ENCODE data around the gene PTPRT.

Gene PTPRT

DNA sequence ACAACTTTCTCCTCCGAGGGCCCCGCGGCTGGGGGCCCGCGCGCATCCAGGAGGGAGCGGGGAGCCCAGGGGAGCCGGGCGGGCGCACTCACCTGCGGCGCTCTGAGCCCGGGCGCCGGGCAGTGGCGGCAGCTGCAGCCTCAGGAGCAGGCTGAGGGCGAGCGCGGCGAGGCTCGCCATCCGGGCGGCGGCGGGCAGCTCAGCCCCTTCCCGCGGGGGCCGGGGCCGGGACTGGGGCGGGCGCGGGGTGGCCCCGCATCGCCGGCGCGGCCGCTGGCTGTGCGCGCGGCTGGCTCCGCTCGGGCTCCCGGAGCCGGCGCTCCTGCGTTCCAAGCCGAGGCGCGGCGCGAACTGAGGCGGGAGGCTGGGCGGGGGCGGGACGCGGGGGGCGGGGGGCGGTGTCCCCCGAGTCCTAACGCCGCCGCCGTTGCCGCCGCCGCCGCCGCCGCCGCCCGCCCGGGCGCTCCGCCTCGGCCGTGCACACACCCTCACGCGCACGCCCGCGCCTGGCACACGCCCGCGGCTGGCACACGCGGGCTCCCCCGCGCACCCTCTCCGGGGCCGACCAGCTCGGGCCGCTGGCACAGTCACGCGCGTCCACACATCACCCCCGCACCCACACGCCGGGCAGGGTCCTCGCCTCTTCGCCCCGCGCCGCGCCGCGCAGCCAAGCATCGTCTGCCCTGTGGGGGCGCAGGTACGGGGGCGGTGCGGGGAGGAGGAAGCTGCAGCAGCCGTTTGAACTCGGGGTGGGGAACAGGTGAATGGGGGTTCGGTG, at the start of gene PTPRT:
TSS of gene PTPRT (minus strand) at position 353 of the 778 bp plus-strand sequence. CDS start at position 180, 173 bp downstream.
- CTCF ChIA-PET, result interaction anchor here (2.1 to 2.7 kb wide), 3 partner anchors 1451 to 1455 kb away, joined by 4 to 17 read pairs (median 17); no protein-coding TSS in a partner anchor
- POLR2A ChIA-PET, result no interaction called here
- no peak for DNase-seq (ENCODE audit: extremely low spot score)
- TF ChIP-seq, protein P1, sequence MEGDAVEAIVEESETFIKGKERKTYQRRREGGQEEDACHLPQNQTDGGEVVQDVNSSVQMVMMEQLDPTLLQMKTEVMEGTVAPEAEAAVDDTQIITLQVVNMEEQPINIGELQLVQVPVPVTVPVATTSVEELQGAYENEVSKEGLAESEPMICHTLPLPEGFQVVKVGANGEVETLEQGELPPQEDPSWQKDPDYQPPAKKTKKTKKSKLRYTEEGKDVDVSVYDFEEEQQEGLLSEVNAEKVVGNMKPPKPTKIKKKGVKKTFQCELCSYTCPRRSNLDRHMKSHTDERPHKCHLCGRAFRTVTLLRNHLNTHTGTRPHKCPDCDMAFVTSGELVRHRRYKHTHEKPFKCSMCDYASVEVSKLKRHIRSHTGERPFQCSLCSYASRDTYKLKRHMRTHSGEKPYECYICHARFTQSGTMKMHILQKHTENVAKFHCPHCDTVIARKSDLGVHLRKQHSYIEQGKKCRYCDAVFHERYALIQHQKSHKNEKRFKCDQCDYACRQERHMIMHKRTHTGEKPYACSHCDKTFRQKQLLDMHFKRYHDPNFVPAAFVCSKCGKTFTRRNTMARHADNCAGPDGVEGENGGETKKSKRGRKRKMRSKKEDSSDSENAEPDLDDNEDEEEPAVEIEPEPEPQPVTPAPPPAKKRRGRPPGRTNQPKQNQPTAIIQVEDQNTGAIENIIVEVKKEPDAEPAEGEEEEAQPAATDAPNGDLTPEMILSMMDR (IDR thresholded peaks at IDR 0.05; ENCODE audit: control extremely low read depth, extremely low read depth, low read depth, missing control alignments), result no peak

- TF ChIP-seq, protein P1 (IDR thresholded peaks at IDR 0.05; ENCODE audit: control extremely low read depth, extremely low read depth, low read depth, missing control alignments), result no peak
- CTCF ChIA-PET, result interaction anchor here (1.7 kb wide), 1 partner anchor 11 kb away, joined by 5 read pairs; no protein-coding TSS in a partner anchor
- POLR2A ChIA-PET, result no interaction called here
- no peak for DNase-seq (ENCODE audit: extremely low spot score)
These were observed 49.1 kb upstream of the PTPRT start for GRCh38 chr20:43238833-43239232.

DNA sequence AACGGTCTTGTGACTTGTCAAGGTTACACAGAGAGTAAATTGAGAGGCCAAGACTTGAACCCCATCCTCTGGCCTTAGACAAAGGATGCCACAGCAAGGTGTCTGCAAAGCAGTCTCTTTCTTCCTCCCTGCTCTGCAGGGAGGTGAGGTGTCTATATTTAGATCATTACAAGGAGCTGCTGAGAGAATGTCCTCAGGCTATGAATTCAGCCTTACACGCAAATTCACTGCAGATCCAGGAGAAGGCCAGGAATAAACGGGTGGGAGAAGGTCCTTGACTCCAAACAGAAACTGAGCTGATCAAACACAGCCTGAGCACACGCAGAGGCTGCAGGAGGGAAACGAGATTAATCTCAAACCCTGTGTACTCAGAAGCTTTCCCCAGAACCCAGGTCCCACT, 48.6 kb upstream of the PTPRT start:
- DNase-seq (ENCODE audit: extremely low spot score), result no peak
- TF ChIP-seq, protein P1 (IDR thresholded peaks at IDR 0.05; ENCODE audit: control extremely low read depth, extremely low read depth, low read depth, missing control alignments), result no peak
- ChIA-PET POLR2A (no interaction called here), CTCF (interaction anchor here (1.7 kb wide), 1 partner anchor 12 kb away, joined by 5 read pairs; no protein-coding TSS in a partner anchor)

GRCh38 chr20:43237651-43238168, 48.0 kb upstream of the PTPRT start:
- ChIA-PET CTCF (interaction anchor here (1.7 kb wide), 1 partner anchor 12 kb away, joined by 5 read pairs; no protein-coding TSS in a partner anchor), POLR2A (no interaction called here)
- TF ChIP-seq, protein P1 (IDR thresholded peaks at IDR 0.05; ENCODE audit: control extremely low read depth, extremely low read depth, low read depth, missing control alignments), result no peak
- no peak for DNase-seq (ENCODE audit: extremely low spot score)

GRCh38 chr20:43235998-43236397, 46.3 kb upstream of the PTPRT start:
- no peak for DNase-seq (ENCODE audit: extremely low spot score)
- POLR2A ChIA-PET, result no interaction called here
- CTCF ChIA-PET, result no interaction called here
- TF ChIP-seq, protein P1 (IDR thresholded peaks at IDR 0.05; ENCODE audit: control extremely low read depth, extremely low read depth, low read depth, missing control alignments), result no peak

DNA sequence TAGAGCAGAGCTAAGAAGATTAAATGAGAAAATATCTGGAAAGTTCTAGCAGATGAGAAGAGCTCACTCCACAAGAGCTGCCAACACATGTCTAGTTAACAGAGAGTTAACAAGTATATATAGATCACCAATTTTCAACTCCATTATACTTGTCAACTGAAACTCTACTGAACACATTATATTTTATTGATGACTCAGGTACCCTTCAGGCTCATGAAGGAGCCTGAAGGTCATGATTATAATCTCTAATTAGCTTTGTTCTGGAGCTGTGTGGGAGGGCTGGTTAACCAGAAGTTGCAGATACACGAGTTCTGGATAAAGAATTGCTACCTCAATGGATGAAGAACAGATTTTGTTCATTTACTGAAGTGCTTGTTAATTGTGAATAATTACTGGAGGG, 42.1 kb upstream of the PTPRT start:
- ChIA-PET POLR2A (no interaction called here), CTCF (no interaction called here)
- DNase-seq (ENCODE audit: extremely low spot score), result no peak

More for the DNA sequence above, 42.1 kb upstream of the PTPRT start:
- TF ChIP-seq, protein P1 (IDR thresholded peaks at IDR 0.05; ENCODE audit: control extremely low read depth, extremely low read depth, low read depth, missing control alignments), result no peak

All from GM10248 (cell line).